Ascending aorta (tissue), 2 donors: ENCODE data around the gene BRCA2. TPM values are rescaled to one million over a fixed set of nuclear protein-coding genes. Genes with fewer than 3 reads are reported as not detected.

ENCODE experiments used
- DNase-seq, 2 donors: peaks; one replicate each; pipeline ENCODE4 v3.0.0-alpha.2; 2019; ENCODE audit warnings: low spot score in 2 of 2
- H3K27ac ChIP-seq, 2 donors: fragments of 200-600 bp; sonication (generic); one replicate each; pipeline ENCODE4 v1.5.1; 2016 to 2017; ENCODE audit warnings: mild to moderate bottlenecking in 1 of 2
- H3K27me3 ChIP-seq: fragments of 200-600 bp; sonication (generic); one replicate; pipeline ENCODE4 v1.5.1; 2017
- H3K36me3 ChIP-seq, 2 donors: fragments of 200-600 bp; sonication (generic); one replicate each; pipeline ENCODE4 v1.5.1; 2016
- H3K4me1 ChIP-seq, 2 donors: fragments of 200-600 bp; sonication (generic); one replicate each; pipeline ENCODE4 v1.5.1; 2016 to 2017; ENCODE audit warnings: mild to moderate bottlenecking in 1 of 2
- H3K4me3 ChIP-seq, 2 donors: fragments of 200-600 bp; sonication (generic); one replicate each; pipeline ENCODE4 v1.5.1; 2016 to 2017; ENCODE audit warnings: mild to moderate bottlenecking in 1 of 2
- H3K9me3 ChIP-seq, 2 donors: fragments of 200-600 bp; sonication (generic); one replicate each; pipeline ENCODE4 v1.5.1; 2016
- CTCF ChIP-seq, 3 experiments: fragments of 200-600 bp in 2 of 3; fragments of 450-650 bp in 1 of 3; sonication (generic) in 2 of 3; IDR thresholded peaks; one replicate each; pipeline ENCODE4 v1.5.1; 2016 to 2019; ENCODE audit warnings: antibody characterized with exemption in 3 of 3, mild to moderate bottlenecking in 1 of 3, moderate library complexity in 1 of 3
- intact Hi-C: fragments of 100-400 bp; cut with DNase I; formaldehyde crosslinking; loops from one replicate; pipeline ENCODE4 v1.15.1; 2023
- total RNA-seq: library from RNA; depleted of rRNA; stranded (reverse); fragments of >200 nt; gene quantifications from one replicate; pipeline ENCODE4 v1.1.0, GENCODE V29; 2016

Gene BRCA2
- total RNA-seq, 1 donor from 2014 or later = 0.64 TPM

GRCh38 chr13:32417995-32418394 is 102.7 kb downstream of the BRCA2 start:
- Histone ChIP-seq H3K9me3 (no peaks in the 10 kb centered on the region), H3K4me3 (no peak overlapping the region), H3K27me3 (no peaks in the 10 kb centered on the region), H3K36me3 (peaks cover 4 to 10% of the 10 kb centered on the region in 2 donors), H3K27ac (no peak overlapping the region), H3K4me1 (no peaks in the 10 kb centered on the region)
- TF ChIP-seq CTCF (IDR thresholded peaks at IDR 0.05) = no peak
- DNase-seq = no peak
- intact Hi-C loops = no loop called here

GRCh38 chr13:32419862-32420261 is 104.6 kb downstream of the BRCA2 start:
- intact Hi-C loops = no loop called here

GRCh38 chr13:32423592-32423991 is 108.3 kb downstream of the BRCA2 start:
- H3K9me3 ChIP-seq = no peaks in the 10 kb centered on the region
- intact Hi-C loops = no loop called here
- H3K4me3 ChIP-seq = no peak overlapping the region

More at GRCh38 chr13:32419862-32420261, 104.6 kb downstream of the BRCA2 start:
- DNase-seq = no peak
- H3K36me3 ChIP-seq = peaks cover 4 to 10% of the 10 kb centered on the region in 2 donors
- H3K4me1 ChIP-seq = no peaks in the 10 kb centered on the region
- TF ChIP-seq CTCF (IDR thresholded peaks at IDR 0.05) = no peak
- H3K27me3 ChIP-seq = no peaks in the 10 kb centered on the region
- H3K4me3 ChIP-seq = no peak overlapping the region
- H3K9me3 ChIP-seq = no peaks in the 10 kb centered on the region
- H3K27ac ChIP-seq = no peak overlapping the region

GRCh38 chr13:32425158-32425557 is 109.8 kb downstream of the BRCA2 start:
- no peak for TF ChIP-seq CTCF (IDR thresholded peaks at IDR 0.05)
- Histone ChIP-seq H3K27me3 (no peaks in the 10 kb centered on the region), H3K36me3 (peaks cover 0 to 6% of the 10 kb centered on the region in 2 donors), H3K4me1 (peaks cover 0 to 18% of the 10 kb centered on the region in 2 donors), H3K9me3 (no peaks in the 10 kb centered on the region), H3K4me3 (no peak overlapping the region), H3K27ac (peak overlapping the region in 1 of 2 donors; percentile 6)
- intact Hi-C loops = loop anchor here (5.0 kb wide), 2 partner anchors 103 to 162 kb away; partner anchors contain the start of gene PDS5B
- DNase-seq = no peak

More at GRCh38 chr13:32423592-32423991, 108.3 kb downstream of the BRCA2 start:
- Histone ChIP-seq H3K27me3 (no peaks in the 10 kb centered on the region), H3K36me3 (peaks cover 0 to 10% of the 10 kb centered on the region in 2 donors), H3K27ac (no peak overlapping the region), H3K4me1 (peaks cover 0 to 14% of the 10 kb centered on the region in 2 donors)
- no peak for DNase-seq
- TF ChIP-seq CTCF (IDR thresholded peaks at IDR 0.05) = no peak

- Histone ChIP-seq H3K27me3 (no peaks in the 10 kb centered on the region), H3K27ac (peak overlapping the region; percentile 90 to 99), H3K4me3 (peak overlapping the region; percentile 86 to 99), H3K4me1 (peaks cover 0 to 18% of the 10 kb centered on the region in 2 donors), H3K36me3 (no peaks in the 10 kb centered on the region), H3K9me3 (no peaks in the 10 kb centered on the region)
- TF ChIP-seq CTCF (IDR thresholded peaks at IDR 0.05) = no peak
- intact Hi-C loops = loop anchor here (5.0 kb wide), 2 partner anchors 104 to 161 kb away; partner anchors contain the start of gene PDS5B
- DNase-seq = no peak
These were observed 111.1 kb downstream of the BRCA2 start for GRCh38 chr13:32426191-32426989.
